Right atrium auricular region (tissue), 2 donors: Measurements from ENCODE around the gene KCNRG. TPM values are rescaled to one million over a fixed set of nuclear protein-coding genes. Genes with fewer than 3 reads are reported as not detected.

Experiments used
- DNase-seq: peaks from one replicate; pipeline ENCODE4 v3.0.0-alpha.2; 2019; ENCODE audit warnings: low spot score
- H3K27ac ChIP-seq, 2 donors: fragments of 200-600 bp; sonication (generic); 1 replicate in 1 of 2; 2 replicates in 1 of 2; pipeline ENCODE4 v1.5.1; 2016 to 2019
- H3K27me3 ChIP-seq, 2 donors: fragments of 200-600 bp; sonication (generic); one replicate each; pipeline versions ENCODE4 v1.5.1 to v1.6.0; 2017 to 2019
- H3K36me3 ChIP-seq: fragments of 200-600 bp; sonication (generic); one replicate; pipeline ENCODE4 v1.5.1; 2016
- H3K4me1 ChIP-seq, 2 donors: fragments of 200-600 bp; sonication (generic); one replicate each; pipeline versions ENCODE4 v1.5.1 to v1.6.0; 2017 to 2019
- H3K4me3 ChIP-seq, 2 donors: fragments of 200-600 bp; sonication (generic); 1 replicate in 1 of 2; 2 replicates in 1 of 2; pipeline ENCODE4 v1.5.1; 2017 to 2019; ENCODE audit warnings: mild to moderate bottlenecking in 1 of 2, moderate library complexity in 1 of 2
- H3K9me3 ChIP-seq, 2 donors: fragments of 200-600 bp; sonication (generic); one replicate each; pipeline ENCODE4 v1.5.1; 2019
- CTCF ChIP-seq, 2 donors: fragments of 200-600 bp; sonication (generic); IDR thresholded peaks; one replicate each; pipeline ENCODE4 v1.5.1; 2019; ENCODE audit warnings: antibody characterized with exemption in 2 of 2
- microRNA counts, 2 donors: library from miRNA; unstranded; fragments of <30 nt; microRNA quantifications; one replicate each; lab custom pipeline; 2016 to 2017
- microRNA-seq, 2 donors: library from miRNA; unstranded; fragments of <30 nt; microRNA quantifications; one replicate each; pipeline ENCODE4, GENCODE V29; 2016 to 2017; ENCODE audit warnings: borderline number of aligned reads in 2 of 2, borderline replicate concordance in 1 of 2
- total RNA-seq, 2 donors: library from RNA; depleted of rRNA; stranded (reverse); fragments of >200 nt; gene quantifications; one replicate each; pipeline ENCODE4 v1.1.0, GENCODE V29; 2016

KCNRG gene
- total RNA-seq, 2 donors from 2014 or later: 1.6 TPM

GRCh38 chr13:50070186-50070585 lies 54.9 kb downstream of the KCNRG start:
- TF ChIP-seq CTCF (IDR thresholded peaks at IDR 0.05): no peak
- Histone ChIP-seq H3K27ac (no peak overlapping the region), H3K4me1 (peaks cover 0 to 14% of the 10 kb centered on the region in 2 donors), H3K36me3 (no peaks in the 10 kb centered on the region), H3K4me3 (no peak overlapping the region), H3K27me3 (no peaks in the 10 kb centered on the region), H3K9me3 (no peaks in the 10 kb centered on the region)
- DNase-seq: no peak

MicroRNAs within 50 kb of the gene (microRNA counts, 767-probe panel; counts per million panel counts)
- microRNA hsa-miR-15a-5p (lab: Ali Mortazavi, UCI) (3,820 to 7,730 counts per million in 2 donors), microRNA hsa-miR-16-5p (lab: Ali Mortazavi, UCI) (4,254 to 9,806 counts per million in 2 donors)

Small RNA genes within 50 kb of the gene (microRNA-seq; reads per million reads assigned to microRNA genes)
- gene MIR15A (2,319 to 3,682 reads per million in 2 donors), gene MIR16-1 (1,421 to 2,710 reads per million in 2 donors), gene MIR3613 (15.6 to 24.8 reads per million in 2 donors)

Other genes with a start within 250 kb of the KCNRG start
- 10 to 100 TPM; 36.6 to 42.0 TPM for gene KPNA3, start 222.8 kb upstream of the KCNRG start, total RNA-seq
- gene SPRYD7, start 79.1 kb upstream of the KCNRG start, total RNA-seq: 1 to 10 TPM; 6.1 to 9.3 TPM
- 10 to 100 TPM; 15.8 to 16.0 TPM for gene TRIM13, start 18.4 kb upstream of the KCNRG start, total RNA-seq